ENCODE results near the gene VSNL1. TPM values are rescaled to one million over a fixed set of nuclear protein-coding genes. Genes with fewer than 3 reads are reported as not detected.

VSNL1 gene
- total RNA-seq, 1 donor from 2014 or later, result 15.8 TPM

- Histone ChIP-seq H3K4me1 (peaks cover 38% of the 10 kb centered on the region), H3K9me3 (replicated peaks) (no peaks in the 10 kb centered on the region), H3K27me3 (ENCODE audit: low read depth) (no peaks in the 10 kb centered on the region), H3K27ac (replicated peaks) (peak overlapping the region; percentile 24), H3K4me3 (no peak overlapping the region), H3K36me3 (no peaks in the 10 kb centered on the region)
- intact Hi-C loops (cut with micrococcal nuclease), result no loop called here
- DNase-seq, result no peak
- peak; percentile 88 for TF ChIP-seq CTCF (IDR thresholded peaks at IDR 0.05; ENCODE audit: borderline replicate concordance)
Observed at GRCh38 chr2:17646081-17646554, 105.6 kb downstream of the VSNL1 start.

GRCh38 chr2:17646838-17647701, 106.6 kb downstream of the VSNL1 start:
- TF ChIP-seq CTCF (IDR thresholded peaks at IDR 0.05; ENCODE audit: borderline replicate concordance), result no peak
- Histone ChIP-seq H3K27ac (replicated peaks) (peak overlapping the region; percentile 17), H3K27me3 (ENCODE audit: low read depth) (no peaks in the 10 kb centered on the region), H3K4me1 (peaks cover 36% of the 10 kb centered on the region), H3K9me3 (replicated peaks) (no peaks in the 10 kb centered on the region), H3K36me3 (no peaks in the 10 kb centered on the region), H3K4me3 (no peak overlapping the region)
- intact Hi-C loops (cut with micrococcal nuclease), result no loop called here
- no peak for DNase-seq

- intact Hi-C loops (cut with micrococcal nuclease), result no loop called here
- H3K4me3 ChIP-seq, result no peak overlapping the region
- no peaks in the 10 kb centered on the region for H3K9me3 ChIP-seq (replicated peaks)
- H3K36me3 ChIP-seq, result no peaks in the 10 kb centered on the region
- no peak overlapping the region for H3K27ac ChIP-seq (replicated peaks)
- H3K4me1 ChIP-seq, result peaks cover 36% of the 10 kb centered on the region
- no peaks in the 10 kb centered on the region for H3K27me3 ChIP-seq (ENCODE audit: low read depth)
- TF ChIP-seq CTCF (IDR thresholded peaks at IDR 0.05; ENCODE audit: borderline replicate concordance), result no peak
- DNase-seq, result no peak
Observed at GRCh38 chr2:17648581-17648980, 108.1 kb downstream of the VSNL1 start.

GRCh38 chr2:17649026-17649425, 108.5 kb downstream of the VSNL1 start:
- no peak for TF ChIP-seq CTCF (IDR thresholded peaks at IDR 0.05; ENCODE audit: borderline replicate concordance)
- Histone ChIP-seq H3K4me1 (peaks cover 36% of the 10 kb centered on the region), H3K9me3 (replicated peaks) (no peaks in the 10 kb centered on the region), H3K4me3 (no peak overlapping the region), H3K36me3 (no peaks in the 10 kb centered on the region), H3K27me3 (ENCODE audit: low read depth) (no peaks in the 10 kb centered on the region), H3K27ac (replicated peaks) (no peak overlapping the region)
- intact Hi-C loops (cut with micrococcal nuclease), result no loop called here
- DNase-seq, result no peak

- H3K4me3 ChIP-seq, result no peak overlapping the region
- H3K9me3 ChIP-seq (replicated peaks), result no peaks in the 10 kb centered on the region
- TF ChIP-seq CTCF (IDR thresholded peaks at IDR 0.05; ENCODE audit: borderline replicate concordance), result no peak
- H3K27me3 ChIP-seq (ENCODE audit: low read depth), result no peaks in the 10 kb centered on the region
- intact Hi-C loops (cut with micrococcal nuclease), result no loop called here
- H3K27ac ChIP-seq (replicated peaks), result no peak overlapping the region
- DNase-seq, result no peak
- no peaks in the 10 kb centered on the region for H3K36me3 ChIP-seq
- H3K4me1 ChIP-seq, result no peaks in the 10 kb centered on the region
Observed at GRCh38 chr2:17652681-17653394, 112.3 kb downstream of the VSNL1 start.
